H1 (cell line): ENCODE results near the gene LBHD1.

ENCODE experiments used
- CBX5 ChIP-seq: fragments of 300-800, 300-1000 bp; sonication (generic); IDR thresholded peaks from 2 replicates; pipeline ENCODE4 v1.7.1; 2016; ENCODE audit warnings: antibody characterized with exemption, low read length, low read depth
- POLR2A ChIP-seq, 2 experiments: IDR thresholded peaks; 1 replicate in 1 of 2; 2 replicates in 1 of 2; pipeline ENCODE4 v1.6.1; 2011; ENCODE audit warnings: low read depth in 2 of 2, low read length in 2 of 2, mild to moderate bottlenecking in 2 of 2; ENCODE audit errors: control extremely low read depth in 1 of 2
- TAF1 ChIP-seq: IDR thresholded peaks from 2 replicates; pipeline ENCODE4 v1.6.1; 2011; ENCODE audit warnings: mild to moderate bottlenecking, low read depth, low read length
- ZNF274 ChIP-seq: IDR thresholded peaks from 2 replicates; pipeline ENCODE4 v1.7.0; 2012; ENCODE audit warnings: low read length, borderline replicate concordance; ENCODE audit errors: extremely low read depth

DNA sequence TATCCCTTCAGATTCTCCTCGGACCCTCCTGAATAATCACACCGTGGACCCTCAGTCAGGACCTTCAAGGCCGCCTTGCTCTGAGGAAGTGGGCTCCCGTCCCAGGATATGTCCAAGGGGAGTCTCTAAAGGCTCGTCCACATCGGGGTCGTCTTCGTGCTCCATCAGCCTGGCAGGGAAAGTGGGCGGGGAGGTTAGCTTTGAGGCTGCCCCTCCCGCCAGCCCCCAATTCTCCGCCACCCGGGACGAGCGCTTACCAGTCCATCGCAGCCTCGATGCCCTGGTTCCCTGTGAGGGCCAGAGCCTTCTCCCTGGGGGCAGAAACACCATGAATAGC is 6.3 kb upstream of the LBHD1 start:
- TF ChIP-seq CBX5 (no peak), ZNF274 (no peak), POLR2A (IDR thresholded peaks at IDR 0.05; ENCODE audit: control extremely low read depth in 1 of 2, low read depth in 2 of 2, low read length in 2 of 2) (no peak), TAF1 (no peak)
